Esophagus squamous epithelium (tissue), 4 donors: ENCODE results near the gene TNNT3.

Experiments used
- CTCF ChIP-seq, 6 experiments: fragments of 450-650 bp in 4 of 6; fragments of 200-600 bp in 2 of 6; sonication (generic) in 2 of 6; IDR thresholded peaks; one replicate each; pipeline ENCODE4 v1.5.1; 2016 to 2019; ENCODE audit warnings: antibody characterized with exemption in 6 of 6, mild to moderate bottlenecking in 4 of 6, moderate library complexity in 4 of 6
- POLR2A ChIP-seq, 4 donors: fragments of 450-650 bp; IDR thresholded peaks; one replicate each; pipeline ENCODE4 v1.6.1; 2017; ENCODE audit warnings: antibody characterized with exemption in 4 of 4, mild to moderate bottlenecking in 4 of 4, moderate library complexity in 3 of 4

GRCh38 chr11:1919391-1920127 lies at the start of gene TNNT3:
- TF ChIP-seq POLR2A (IDR thresholded peaks at IDR 0.05) (no peak), CTCF (IDR thresholded peaks at IDR 0.05) (no peak)
